C4-2B (cell line): ENCODE results near the gene CDHR2.

Source experiments
- H3K27ac ChIP-seq: fragments of 450-650 bp; 2 replicates; pipeline ENCODE4 v1.5.1; 2017
- ZFX ChIP-seq: fragments of 450-650 bp; IDR thresholded peaks from 2 replicates; pipeline ENCODE4 v1.6.1; 2017
- TF ChIP-seq, protein P1 (sequence below): fragments of 450-650 bp; conservative IDR thresholded peaks from 2 replicates; pipeline ENCODE4 v1.5.1; 2017; ENCODE audit warnings: mild to moderate bottlenecking

CDHR2 gene

DNA sequence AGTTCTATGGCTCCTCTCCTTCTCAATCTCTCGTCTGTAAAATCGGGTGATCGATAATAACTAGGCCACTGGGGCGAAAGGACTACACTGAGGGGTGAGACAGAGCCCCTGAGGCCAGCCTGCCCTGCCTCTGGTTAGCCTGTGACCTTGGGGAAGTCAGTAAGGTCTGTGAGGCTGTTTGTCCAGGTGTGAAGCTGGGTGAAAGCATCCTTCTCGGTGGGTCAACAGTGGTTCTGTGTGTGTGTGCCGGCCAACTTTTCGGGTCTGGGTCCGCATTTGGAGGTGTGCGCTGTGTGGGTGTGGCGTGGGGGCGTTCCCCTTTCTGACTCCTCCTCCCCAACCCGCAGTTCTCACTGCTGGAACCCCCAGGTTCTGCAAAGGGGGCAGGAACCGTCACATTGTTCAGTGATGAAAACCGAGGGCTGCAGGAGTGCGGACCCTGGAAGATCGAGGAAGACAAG, 7.0 kb upstream of the CDHR2 start:
- peak overlapping the region; percentile 95 for H3K27ac ChIP-seq
- TF ChIP-seq, protein P1, sequence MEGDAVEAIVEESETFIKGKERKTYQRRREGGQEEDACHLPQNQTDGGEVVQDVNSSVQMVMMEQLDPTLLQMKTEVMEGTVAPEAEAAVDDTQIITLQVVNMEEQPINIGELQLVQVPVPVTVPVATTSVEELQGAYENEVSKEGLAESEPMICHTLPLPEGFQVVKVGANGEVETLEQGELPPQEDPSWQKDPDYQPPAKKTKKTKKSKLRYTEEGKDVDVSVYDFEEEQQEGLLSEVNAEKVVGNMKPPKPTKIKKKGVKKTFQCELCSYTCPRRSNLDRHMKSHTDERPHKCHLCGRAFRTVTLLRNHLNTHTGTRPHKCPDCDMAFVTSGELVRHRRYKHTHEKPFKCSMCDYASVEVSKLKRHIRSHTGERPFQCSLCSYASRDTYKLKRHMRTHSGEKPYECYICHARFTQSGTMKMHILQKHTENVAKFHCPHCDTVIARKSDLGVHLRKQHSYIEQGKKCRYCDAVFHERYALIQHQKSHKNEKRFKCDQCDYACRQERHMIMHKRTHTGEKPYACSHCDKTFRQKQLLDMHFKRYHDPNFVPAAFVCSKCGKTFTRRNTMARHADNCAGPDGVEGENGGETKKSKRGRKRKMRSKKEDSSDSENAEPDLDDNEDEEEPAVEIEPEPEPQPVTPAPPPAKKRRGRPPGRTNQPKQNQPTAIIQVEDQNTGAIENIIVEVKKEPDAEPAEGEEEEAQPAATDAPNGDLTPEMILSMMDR = no peak
- no peak for TF ChIP-seq ZFX

DNA sequence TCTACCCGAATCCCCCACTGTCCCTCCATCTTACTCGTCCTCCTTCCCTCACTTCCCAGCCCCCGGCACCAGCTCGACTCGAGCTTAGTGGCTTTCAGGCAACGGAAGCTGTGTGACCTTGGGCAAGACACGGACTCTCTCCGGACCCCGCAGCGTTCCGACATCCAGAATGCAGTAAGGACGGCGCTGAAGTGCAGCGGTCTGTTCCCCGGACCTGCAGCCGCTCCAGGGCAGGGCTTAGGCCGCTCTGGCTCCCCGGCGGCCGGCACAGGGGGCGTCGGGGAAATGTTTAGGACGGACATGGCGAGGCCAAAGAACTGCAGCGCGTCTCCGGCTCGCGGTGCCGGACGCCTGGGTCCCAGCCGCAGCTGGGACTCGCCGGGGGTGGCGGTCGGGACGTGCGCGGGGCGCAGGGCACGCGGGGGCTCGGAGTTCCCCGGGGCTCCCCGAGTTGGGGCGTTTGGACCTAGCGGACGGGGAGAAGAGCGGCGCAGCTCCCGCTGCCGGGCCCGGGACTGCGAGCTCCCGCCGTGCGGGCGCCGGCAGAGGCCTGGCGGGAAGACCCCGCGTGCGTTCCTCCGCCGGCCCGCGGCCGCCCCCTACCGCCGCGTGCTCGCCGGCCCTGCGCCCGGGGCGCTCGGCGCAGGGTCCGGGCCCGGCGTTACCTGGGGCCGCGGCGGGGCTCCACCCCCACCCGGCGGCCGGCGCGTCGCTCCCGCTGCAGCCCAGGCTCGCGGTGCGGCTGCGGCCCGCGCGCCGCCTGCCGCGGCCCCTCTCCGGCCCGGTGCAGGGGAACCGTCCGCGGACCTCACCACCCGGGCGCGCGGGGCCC, 6.3 kb upstream of the CDHR2 start:
- peak; percentile 80 for TF ChIP-seq ZFX
- TF ChIP-seq, protein P1 = no peak; the same call in 1 of the 2 replicates
- peak overlapping the region; percentile 95 for H3K27ac ChIP-seq

DNA sequence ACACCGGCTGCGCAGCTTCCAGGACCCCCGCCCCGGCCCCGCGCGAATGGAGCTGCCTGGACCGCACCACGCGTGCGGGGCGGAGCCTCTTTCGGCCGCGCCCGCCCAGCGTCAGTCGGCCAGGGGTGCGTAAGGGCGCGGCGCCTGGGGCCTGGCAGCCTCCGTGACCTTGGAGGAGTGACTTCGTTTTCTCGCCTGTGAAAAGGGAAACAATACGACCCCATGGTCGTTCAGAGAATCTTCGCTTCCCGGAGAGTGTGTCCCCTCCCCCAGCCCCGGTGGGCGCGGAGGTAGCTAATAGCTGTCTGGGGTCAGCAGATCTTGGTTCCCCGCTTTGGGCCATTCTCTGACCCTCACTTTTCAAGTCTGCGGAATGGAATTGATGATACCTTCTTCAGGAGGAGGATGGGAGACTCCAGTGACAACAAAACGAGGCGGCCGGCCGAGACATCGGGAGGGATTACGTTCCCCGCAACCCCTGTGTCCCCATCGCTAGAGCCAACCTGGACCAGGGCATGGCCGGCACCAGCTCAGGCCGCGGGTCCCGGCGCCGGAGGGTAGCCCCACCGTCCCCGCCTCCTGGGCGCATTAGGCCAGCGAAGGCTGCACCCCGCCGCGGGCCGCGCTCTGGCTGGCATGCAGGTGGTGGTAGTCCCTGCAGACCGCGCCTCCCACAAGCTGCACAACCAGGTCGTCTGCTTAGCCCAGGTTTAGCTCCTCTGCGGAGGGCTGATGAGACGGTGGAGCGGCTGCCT, 5.5 kb upstream of the CDHR2 start:
- H3K27ac ChIP-seq = peak overlapping the region; percentile 95
- TF ChIP-seq ZFX = peak; percentile 65; the same call in 1 of the 2 replicates
- TF ChIP-seq, protein P1 = no peak

DNA sequence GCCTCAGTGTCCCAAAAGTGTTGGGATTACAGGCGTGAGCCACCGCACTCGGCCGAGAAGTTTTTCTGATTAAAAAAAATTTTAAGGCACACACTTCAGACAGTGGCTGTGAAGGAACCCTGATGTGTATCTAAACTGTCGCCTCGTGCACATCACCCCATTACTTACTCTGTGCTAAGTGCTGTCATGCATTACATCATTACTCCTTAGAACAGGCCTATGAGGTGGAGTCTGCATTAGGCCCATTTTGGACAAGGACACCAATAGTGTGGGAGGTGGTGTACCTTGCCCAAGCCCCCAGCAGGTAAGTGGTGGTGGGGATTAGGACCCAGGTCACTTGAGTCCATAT, 3.8 kb upstream of the CDHR2 start:
- no peak overlapping the region for H3K27ac ChIP-seq

DNA sequence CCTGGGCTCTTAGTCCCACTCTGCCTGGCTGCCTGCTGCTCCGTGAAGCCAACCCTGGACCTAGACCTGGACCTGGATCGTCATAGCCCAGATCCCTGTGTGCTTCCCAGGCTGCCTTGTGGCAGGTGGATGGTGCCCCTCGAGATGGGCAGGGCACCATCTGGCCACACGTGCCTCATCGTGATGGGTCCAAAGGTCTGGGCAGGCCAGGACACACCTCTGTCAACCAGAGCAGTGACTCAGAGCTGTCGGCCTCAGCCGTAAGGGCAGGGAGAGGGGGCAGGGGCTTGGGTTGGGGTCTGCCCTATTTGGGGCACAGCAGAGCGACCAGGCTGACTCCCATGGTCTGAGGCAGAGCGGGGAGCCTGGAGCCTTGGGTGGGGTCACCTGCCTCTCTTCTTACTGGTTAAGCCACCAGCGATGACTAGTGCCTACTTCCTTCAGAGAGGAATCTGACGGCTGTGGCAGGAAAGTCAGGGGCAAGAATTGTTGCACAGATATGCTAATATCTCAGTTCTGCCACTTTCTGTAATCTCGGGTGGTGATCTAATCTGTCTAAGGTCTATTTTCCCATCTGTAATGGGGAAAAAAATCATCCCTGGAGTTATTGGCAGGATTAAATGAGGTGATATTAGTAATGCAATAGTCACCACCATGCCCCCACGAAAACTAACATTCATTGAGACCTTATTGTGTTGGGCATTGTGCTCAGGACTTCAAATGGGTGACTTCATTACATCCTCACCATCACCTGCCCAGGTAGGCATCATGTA, 3.2 kb upstream of the CDHR2 start:
- no peak overlapping the region for H3K27ac ChIP-seq
- TF ChIP-seq, protein P1 = no peak
- no peak for TF ChIP-seq ZFX

More for the DNA sequence above, 3.8 kb upstream of the CDHR2 start:
- no peak for TF ChIP-seq ZFX
- TF ChIP-seq, protein P1 = no peak

DNA sequence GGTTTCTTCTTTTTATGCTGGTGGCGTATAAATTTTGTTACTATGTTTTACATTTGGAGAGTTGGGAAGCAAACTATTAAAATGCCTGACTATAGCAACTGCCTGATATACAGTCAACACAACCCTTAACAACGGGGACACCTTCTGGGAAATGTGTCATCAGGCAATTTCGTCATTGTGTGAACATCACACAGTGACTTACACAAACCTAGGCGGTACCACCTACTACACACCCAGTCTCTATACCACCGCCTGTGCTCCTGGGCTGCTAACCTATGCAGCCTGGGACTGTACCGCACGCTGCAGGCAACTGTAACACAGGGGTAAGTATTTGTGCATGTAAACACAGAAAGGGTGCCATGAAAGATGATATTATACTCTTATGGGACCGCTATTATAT, 1.3 kb upstream of the CDHR2 start:
- TF ChIP-seq, protein P1 = no peak
- TF ChIP-seq ZFX = no peak
- H3K27ac ChIP-seq = no peak overlapping the region
